GM13976 (cell line): ENCODE results near the gene TALDO1.

Experiments
- DNase-seq: peaks from one replicate; pipeline ENCODE4 v3.0.0; 2012; ENCODE audit warnings: low spot score
- CTCF ChIP-seq: IDR thresholded peaks from 2 replicates; pipeline ENCODE4 v1.5.1; 2012; ENCODE audit warnings: borderline replicate concordance, mild to moderate bottlenecking; ENCODE audit not compliant: insufficient read depth; ENCODE audit errors: extremely low read depth, missing control alignments, control extremely low read depth
- in situ Hi-C: fragments of 300-500 bp; cut with MboI; formaldehyde crosslinking; loops from one replicate; pipeline ENCODE4 v1.12.0; 2022; ENCODE audit warnings: low sequenced_read_pairs, mixed read lengths, inconsistent platforms; ENCODE audit not compliant: unreplicated experiment

The TALDO1 gene

DNA sequence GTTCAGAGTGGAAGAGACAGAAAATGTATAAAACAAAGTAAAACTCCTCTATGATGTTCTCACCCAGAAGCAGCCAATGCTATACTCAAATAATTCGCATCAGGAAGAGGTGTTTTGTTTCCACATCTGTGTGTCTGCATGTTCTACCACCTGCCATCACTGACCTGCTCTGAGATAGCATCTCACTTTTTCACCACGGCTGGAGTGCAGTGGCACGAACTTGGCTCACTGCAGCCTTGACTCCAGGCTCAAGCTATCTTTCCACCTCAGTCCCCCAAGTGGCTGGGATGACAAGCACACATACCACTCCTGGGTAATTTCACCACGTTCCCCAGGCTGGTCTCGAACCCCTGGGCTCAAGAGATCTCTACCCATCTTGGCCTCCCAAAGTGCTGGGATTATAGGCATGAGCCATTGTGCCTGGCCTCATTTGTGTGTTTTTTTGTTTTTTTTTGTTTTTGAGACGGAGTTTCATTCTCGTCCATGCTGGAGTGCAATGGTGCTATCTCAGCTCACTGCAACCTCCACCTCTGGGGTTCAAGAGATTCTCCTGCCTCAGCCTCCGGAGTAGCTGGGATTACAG is 14.4 kb downstream of the TALDO1 start:
- DNase-seq, result no peak
- in situ Hi-C loops, result no loop called here
- no peak for TF ChIP-seq CTCF

DNA sequence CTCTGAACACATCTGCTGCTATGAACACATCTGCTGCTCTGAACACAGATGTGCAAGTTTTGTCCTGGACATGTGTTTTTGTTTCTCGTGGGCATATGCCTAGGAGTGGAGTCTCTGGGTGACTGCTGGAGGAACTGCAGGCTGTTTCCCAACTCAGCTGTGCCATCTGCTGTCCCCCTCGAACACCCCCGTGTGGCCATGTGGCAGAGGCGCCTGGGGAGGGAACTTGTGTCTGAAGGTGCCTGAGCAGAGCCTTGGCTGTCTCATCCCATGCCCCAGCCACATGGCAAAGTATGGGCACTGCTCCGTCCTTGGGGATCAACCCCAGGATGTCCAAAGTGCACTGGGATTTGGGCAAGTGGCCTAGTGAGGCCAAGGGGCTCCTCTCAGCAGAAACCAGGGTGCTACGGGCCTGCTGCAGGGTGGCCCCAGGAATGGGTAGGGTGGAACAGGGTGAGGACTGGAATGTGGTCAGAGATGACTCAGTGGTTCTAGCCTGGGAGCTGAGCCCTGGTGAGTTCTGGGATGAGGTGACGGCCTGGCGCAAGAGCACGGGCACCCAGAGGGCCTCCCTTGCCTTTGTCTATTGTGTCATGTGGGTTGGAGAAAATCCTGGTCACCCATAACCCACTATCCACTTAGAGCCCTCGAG is 15.3 kb downstream of the TALDO1 start:
- DNase-seq, result no peak
- TF ChIP-seq CTCF, result no peak
- in situ Hi-C loops, result no loop called here

- no peak for DNase-seq
- in situ Hi-C loops, result no loop called here
- no peak for TF ChIP-seq CTCF
Measured at GRCh38 chr11:763073-763463, 15.8 kb downstream of the TALDO1 start.

GRCh38 chr11:763549-764321 is 16.5 kb downstream of the TALDO1 start:
- no peak for TF ChIP-seq CTCF
- DNase-seq, result no peak
- in situ Hi-C loops, result no loop called here

DNA sequence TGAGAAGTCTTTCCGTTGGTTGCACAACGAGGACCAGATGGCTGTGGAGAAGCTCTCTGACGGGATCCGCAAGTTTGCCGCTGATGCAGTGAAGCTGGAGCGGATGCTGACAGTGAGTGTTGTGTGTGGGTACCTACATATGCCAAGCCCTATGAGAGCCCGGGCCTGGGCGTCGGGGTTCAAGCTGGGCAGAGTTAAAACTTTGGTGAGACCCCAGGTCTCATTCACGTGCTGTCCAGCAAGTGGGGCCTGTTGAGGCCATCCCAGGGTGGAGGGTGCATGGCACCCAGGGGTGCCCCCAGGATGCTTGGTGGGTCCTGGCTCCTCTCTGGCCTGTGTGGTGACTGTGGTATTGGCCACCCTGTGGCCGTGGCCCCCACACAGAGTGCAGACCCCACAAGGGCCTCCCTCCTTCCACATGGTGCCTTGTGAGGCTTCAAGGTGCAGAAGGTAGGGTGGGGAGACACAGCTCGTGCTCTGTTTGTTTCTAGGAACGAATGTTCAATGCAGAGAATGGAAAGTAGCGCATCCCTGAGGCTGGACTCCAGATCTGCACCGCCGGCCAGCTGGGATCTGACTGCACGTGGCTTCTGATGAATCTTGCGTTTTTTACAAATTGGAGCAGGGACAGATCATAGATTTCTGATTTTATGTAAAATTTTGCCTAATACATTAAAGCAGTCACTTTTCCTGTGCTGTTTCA is 17.2 kb downstream of the TALDO1 start:
- in situ Hi-C loops, result no loop called here
- no peak for TF ChIP-seq CTCF
- DNase-seq, result no peak

DNA sequence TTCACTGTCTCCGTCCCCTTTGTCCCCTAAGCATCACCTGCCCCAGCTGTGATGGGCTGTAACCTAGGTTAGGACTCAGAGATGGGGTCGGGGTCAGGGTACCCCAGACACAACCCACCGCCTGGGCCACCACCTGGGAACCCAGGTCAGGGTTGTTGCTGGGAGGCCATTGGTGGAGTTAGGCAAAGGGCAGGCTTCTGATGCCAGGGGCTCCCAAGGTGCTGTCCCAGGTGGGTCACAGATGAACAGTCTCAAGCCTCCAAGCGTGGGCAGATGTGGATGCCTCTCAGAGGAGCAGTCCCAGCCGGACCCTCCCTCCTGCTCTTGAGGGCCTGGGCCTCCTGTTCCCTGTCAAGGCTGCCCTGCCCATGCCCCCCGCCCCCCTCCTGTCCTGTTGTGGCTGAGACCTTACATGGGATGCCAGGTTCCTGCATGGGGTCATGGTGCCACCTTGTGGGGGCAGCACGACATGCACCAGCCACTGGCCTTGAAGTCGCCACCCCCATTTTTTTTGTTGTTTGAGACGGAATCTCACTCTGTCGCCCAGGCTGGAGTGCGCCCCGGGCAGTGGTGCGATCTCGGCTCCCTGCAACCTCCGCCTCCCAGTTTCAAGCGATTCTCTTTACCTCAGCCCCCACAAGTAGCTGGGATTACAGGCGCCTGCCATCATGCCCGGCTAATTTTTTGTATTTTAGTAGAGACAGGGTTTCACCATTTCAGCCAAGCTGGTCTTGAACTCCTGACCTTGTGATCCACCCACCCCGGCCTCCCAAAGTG is 17.9 kb downstream of the TALDO1 start:
- peak; percentile 77 for DNase-seq
- in situ Hi-C loops, result no loop called here
- TF ChIP-seq CTCF, result peak; percentile 77
